Parathyroid adenoma (tissue), 2 donors: ENCODE data around the gene CDR2.

Experiments used
- H2AFZ ChIP-seq: fragments of 300-600 bp; sonication (generic); one replicate; pipeline ENCODE4 v1.7.0; 2017; ENCODE audit warnings: antibody characterized with exemption, mild to moderate bottlenecking
- H3K27ac ChIP-seq: fragments of 300-600 bp; sonication (generic); one replicate; pipeline ENCODE4 v1.7.0; 2017
- H3K27me3 ChIP-seq: fragments of 300-600 bp; sonication (generic); one replicate; pipeline ENCODE4 v1.7.0; 2017; ENCODE audit warnings: low read length; ENCODE audit not compliant: control insufficient read depth, insufficient read depth
- H3K36me3 ChIP-seq: fragments of 300-600 bp; sonication (generic); one replicate; pipeline ENCODE4 v1.7.0; 2017; ENCODE audit warnings: low read length; ENCODE audit not compliant: control insufficient read depth, insufficient read depth
- H3K4me1 ChIP-seq: fragments of 300-600 bp; sonication (generic); one replicate; pipeline ENCODE4 v1.7.0; 2017; ENCODE audit warnings: control low read depth
- H3K4me2 ChIP-seq: fragments of 300-600 bp; sonication (generic); one replicate; pipeline ENCODE4 v1.7.0; 2017; ENCODE audit warnings: low read length
- H3K4me3 ChIP-seq: fragments of 300-600 bp; sonication (generic); one replicate; pipeline ENCODE4 v1.7.0; 2017; ENCODE audit warnings: low read depth, low read length
- H3K79me2 ChIP-seq: fragments of 300-600 bp; sonication (generic); one replicate; pipeline ENCODE4 v1.7.0; 2017; ENCODE audit warnings: control low read depth
- H3K9ac ChIP-seq: fragments of 300-600 bp; sonication (generic); one replicate; pipeline ENCODE4 v1.7.0; 2017; ENCODE audit warnings: mild to moderate bottlenecking
- H3K9me3 ChIP-seq: fragments of 300-600 bp; sonication (generic); one replicate; pipeline ENCODE4 v1.7.0; 2017; ENCODE audit warnings: low read length; ENCODE audit not compliant: control insufficient read depth
- TF ChIP-seq, protein P1 (sequence below): fragments of 300-600 bp; sonication (generic); IDR thresholded peaks from one replicate; pipeline ENCODE4 v1.7.0; 2017; ENCODE audit warnings: antibody characterized with exemption, mild to moderate bottlenecking
- donor health status: primary hyperparathyroidism.

The CDR2 gene

DNA sequence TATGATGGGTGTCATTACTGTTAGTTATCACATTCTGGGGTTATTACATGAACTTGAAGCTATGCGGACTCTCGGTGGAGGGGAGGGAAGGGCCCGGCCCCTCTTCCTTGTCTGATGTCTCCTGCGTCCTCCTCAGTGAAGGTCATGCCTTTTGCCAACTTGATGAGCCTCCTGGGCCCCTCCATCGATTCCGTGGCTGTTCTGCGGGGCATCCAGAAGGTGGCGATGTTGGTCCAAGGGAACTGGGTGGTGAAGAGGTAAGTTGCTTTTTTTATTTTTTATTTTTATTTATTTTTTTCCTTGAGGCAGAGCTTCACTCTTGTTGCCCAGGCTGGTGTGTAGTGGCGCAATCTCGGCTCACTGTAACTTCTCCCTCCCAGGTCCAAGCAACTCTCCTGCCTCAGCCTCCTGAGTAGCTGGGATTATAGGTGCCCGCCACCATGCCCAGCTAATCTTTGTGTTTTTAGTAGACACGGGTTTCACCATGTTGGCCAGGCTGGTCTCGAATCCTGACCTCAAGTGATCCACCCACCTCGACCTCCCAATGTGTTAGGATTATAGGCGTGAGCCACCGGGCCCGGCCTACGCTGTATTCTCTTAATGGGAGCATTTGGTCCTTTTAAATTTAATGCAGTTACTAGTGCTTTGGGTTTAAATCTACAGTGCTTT lies 55.6 kb downstream of the CDR2 start:
- Histone ChIP-seq H3K4me3 (no peak overlapping the region), H3K27ac (no peak overlapping the region), H2AFZ (no peak overlapping the region), H3K36me3 (no peaks in the 10 kb centered on the region), H3K4me1 (no peaks in the 10 kb centered on the region), H3K79me2 (peaks cover 21% of the 10 kb centered on the region), H3K27me3 (no peaks in the 10 kb centered on the region), H3K4me2 (no peak overlapping the region), H3K9me3 (no peaks in the 10 kb centered on the region), H3K9ac (no peak overlapping the region)
- TF ChIP-seq, protein P1, sequence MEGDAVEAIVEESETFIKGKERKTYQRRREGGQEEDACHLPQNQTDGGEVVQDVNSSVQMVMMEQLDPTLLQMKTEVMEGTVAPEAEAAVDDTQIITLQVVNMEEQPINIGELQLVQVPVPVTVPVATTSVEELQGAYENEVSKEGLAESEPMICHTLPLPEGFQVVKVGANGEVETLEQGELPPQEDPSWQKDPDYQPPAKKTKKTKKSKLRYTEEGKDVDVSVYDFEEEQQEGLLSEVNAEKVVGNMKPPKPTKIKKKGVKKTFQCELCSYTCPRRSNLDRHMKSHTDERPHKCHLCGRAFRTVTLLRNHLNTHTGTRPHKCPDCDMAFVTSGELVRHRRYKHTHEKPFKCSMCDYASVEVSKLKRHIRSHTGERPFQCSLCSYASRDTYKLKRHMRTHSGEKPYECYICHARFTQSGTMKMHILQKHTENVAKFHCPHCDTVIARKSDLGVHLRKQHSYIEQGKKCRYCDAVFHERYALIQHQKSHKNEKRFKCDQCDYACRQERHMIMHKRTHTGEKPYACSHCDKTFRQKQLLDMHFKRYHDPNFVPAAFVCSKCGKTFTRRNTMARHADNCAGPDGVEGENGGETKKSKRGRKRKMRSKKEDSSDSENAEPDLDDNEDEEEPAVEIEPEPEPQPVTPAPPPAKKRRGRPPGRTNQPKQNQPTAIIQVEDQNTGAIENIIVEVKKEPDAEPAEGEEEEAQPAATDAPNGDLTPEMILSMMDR: peak; percentile 42

DNA sequence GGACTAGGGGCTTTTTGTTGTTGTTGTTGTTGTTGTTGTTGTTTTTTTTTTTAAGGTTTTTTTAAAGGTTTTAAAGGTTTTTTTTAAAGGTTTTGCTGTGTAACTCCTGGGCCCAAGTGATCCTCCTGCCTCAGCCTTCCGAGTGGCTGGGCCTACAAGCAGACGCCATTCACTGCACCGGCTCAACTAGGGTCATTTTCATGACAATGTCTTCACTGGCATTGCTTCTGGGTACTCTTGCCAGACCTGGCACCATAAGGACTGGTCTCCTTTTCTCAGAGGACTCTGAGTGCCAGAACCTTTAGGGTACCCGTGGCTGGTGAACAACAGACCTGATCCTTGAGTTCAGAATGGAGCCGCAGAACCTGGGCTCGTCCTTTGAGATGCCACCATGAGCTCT lies 56.8 kb downstream of the CDR2 start:
- Histone ChIP-seq H3K27me3 (no peaks in the 10 kb centered on the region), H3K9me3 (no peaks in the 10 kb centered on the region), H3K4me2 (no peak overlapping the region), H3K27ac (no peak overlapping the region), H3K79me2 (peaks cover 16% of the 10 kb centered on the region), H3K9ac (no peak overlapping the region), H2AFZ (no peak overlapping the region), H3K4me1 (no peaks in the 10 kb centered on the region), H3K4me3 (no peak overlapping the region), H3K36me3 (no peaks in the 10 kb centered on the region)
- TF ChIP-seq, protein P1: no peak

DNA sequence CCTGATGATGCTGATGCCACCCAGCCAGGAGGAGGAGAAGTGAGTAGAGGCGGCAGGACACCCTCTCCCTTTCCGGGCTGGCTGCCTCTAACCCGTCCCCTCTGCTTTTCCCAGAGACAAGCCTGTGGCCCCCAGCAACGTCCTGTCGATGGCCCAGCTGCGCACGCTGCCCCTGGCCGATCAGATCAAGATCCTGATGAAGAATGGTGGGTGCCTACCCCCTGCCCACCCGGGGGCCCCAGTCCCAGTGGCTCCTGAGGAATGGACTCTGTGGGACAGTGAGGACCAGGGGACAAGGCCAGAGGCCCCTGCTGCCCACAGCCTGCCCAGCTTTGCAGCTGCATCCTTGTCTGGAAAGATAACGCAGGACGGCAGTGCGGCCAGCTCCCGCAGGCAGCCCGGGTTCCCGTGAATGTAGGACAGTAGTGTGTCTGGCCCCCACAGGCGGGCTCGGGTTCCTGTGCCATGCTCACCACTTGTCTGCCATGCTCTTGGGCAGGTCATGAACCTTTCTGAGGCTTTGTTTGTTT lies 57.4 kb downstream of the CDR2 start:
- no peak overlapping the region for H3K9ac ChIP-seq
- TF ChIP-seq, protein P1: no peak
- no peak overlapping the region for H3K4me3 ChIP-seq
- H3K4me1 ChIP-seq: no peaks in the 10 kb centered on the region
- H3K9me3 ChIP-seq: no peaks in the 10 kb centered on the region
- H3K79me2 ChIP-seq: peaks cover 13% of the 10 kb centered on the region
- no peak overlapping the region for H2AFZ ChIP-seq
- H3K27me3 ChIP-seq: no peaks in the 10 kb centered on the region
- no peak overlapping the region for H3K4me2 ChIP-seq
- no peaks in the 10 kb centered on the region for H3K36me3 ChIP-seq
- no peak overlapping the region for H3K27ac ChIP-seq

DNA sequence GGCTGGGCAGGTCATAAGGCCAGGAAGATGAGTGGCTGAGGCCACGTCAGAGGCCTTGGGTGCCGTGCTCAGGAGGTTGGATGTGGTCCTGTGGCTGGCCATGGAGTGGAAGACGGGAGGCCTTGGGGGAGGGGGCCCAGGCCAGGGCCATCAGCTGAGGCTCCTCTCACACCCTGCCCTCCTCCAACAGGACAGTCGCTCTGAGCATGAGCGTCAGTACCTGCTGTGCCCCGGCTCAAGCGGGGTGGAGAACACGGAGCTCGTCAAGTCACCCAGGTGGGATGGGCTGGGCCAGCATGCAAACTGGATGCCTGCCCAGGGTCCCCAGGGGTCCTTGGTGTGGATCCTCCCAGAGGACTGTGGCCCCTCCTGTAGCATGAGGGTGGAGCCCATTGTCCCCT lies 58.0 kb downstream of the CDR2 start:
- Histone ChIP-seq H3K79me2 (peaks cover 10% of the 10 kb centered on the region), H3K4me3 (no peak overlapping the region), H2AFZ (no peak overlapping the region), H3K4me2 (no peak overlapping the region), H3K27ac (no peak overlapping the region), H3K4me1 (no peaks in the 10 kb centered on the region), H3K9ac (no peak overlapping the region), H3K36me3 (no peaks in the 10 kb centered on the region), H3K9me3 (no peaks in the 10 kb centered on the region), H3K27me3 (no peaks in the 10 kb centered on the region)
- TF ChIP-seq, protein P1: no peak

DNA sequence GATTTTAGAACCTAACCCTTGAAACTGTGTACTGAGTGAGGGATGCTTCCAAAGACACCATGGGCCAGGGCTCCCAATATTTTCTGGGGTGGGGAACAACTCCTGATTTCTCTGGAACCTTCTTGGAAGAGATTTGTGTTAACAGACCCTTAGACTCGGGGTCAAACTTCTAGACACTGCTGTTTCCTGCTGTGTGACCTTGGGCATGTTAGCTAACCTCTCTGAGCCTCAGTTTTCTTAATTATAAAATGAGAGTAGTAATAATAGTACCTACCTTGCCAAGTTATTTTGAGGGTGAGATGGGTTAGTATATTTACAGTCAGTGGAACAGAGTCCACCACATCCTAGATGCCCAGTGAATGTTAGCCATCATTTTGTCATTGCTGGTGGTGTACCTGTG lies 58.4 kb downstream of the CDR2 start:
- no peak overlapping the region for H3K4me2 ChIP-seq
- no peak overlapping the region for H3K9ac ChIP-seq
- H3K36me3 ChIP-seq: no peaks in the 10 kb centered on the region
- H2AFZ ChIP-seq: no peak overlapping the region
- H3K27ac ChIP-seq: no peak overlapping the region
- no peaks in the 10 kb centered on the region for H3K27me3 ChIP-seq
- no peaks in the 10 kb centered on the region for H3K4me1 ChIP-seq
- H3K4me3 ChIP-seq: no peak overlapping the region
- TF ChIP-seq, protein P1: no peak
- H3K9me3 ChIP-seq: no peaks in the 10 kb centered on the region
- peaks cover 6% of the 10 kb centered on the region for H3K79me2 ChIP-seq
